Keratinocyte (primary cell): ENCODE results near the gene NR5A1. TPM values are rescaled to one million over a fixed set of nuclear protein-coding genes. Genes with fewer than 3 reads are reported as not detected.

Experiments
- DNase-seq: peaks from one replicate; pipeline ENCODE4 v3.0.0-alpha.2; 2011; ENCODE audit warnings: low read depth, missing footprints, low spot score
- FAIRE-seq: peaks from 2 replicates; lab custom pipeline; 2011; peaks lifted over from hg19 to GRCh38; lab: Jason Lieb, UNC
- H2AFZ ChIP-seq: 2 replicates; pipeline ENCODE4 v1.6.0; 2012; ENCODE audit warnings: low read length, control low read depth, inconsistent platforms; ENCODE audit not compliant: control insufficient read depth
- H3K27ac ChIP-seq: 2 replicates; pipeline ENCODE4 v1.5.1; 2011; ENCODE audit warnings: low read length; ENCODE audit not compliant: control insufficient read depth, insufficient read depth
- H3K27me3 ChIP-seq: 3 replicates; pipeline ENCODE4 v1.6.0; 2011; ENCODE audit warnings: low read length; ENCODE audit not compliant: control insufficient read depth, insufficient read depth; ENCODE audit errors: extremely low read depth
- H3K36me3 ChIP-seq, 2 experiments: 2 replicates in 1 of 2; 3 replicates in 1 of 2; pipeline ENCODE4 v1.5.1; 2011; ENCODE audit warnings: low read length in 2 of 2, mild to moderate bottlenecking in 1 of 2; ENCODE audit not compliant: control insufficient read depth in 2 of 2, insufficient read depth in 2 of 2; ENCODE audit errors: extremely low read depth in 1 of 2
- H3K4me1 ChIP-seq: 3 replicates; pipeline ENCODE4 v1.5.1; 2011; ENCODE audit warnings: low read length; ENCODE audit not compliant: control insufficient read depth, insufficient read depth; ENCODE audit errors: extremely low read depth
- H3K4me2 ChIP-seq: 3 replicates; pipeline ENCODE4 v1.6.0; 2011; ENCODE audit warnings: low read depth, low read length; ENCODE audit not compliant: control insufficient read depth, insufficient read depth; ENCODE audit errors: extremely low read depth
- H3K4me3 ChIP-seq, 3 experiments: fragments of 200-600 bp in 1 of 3; sonication (generic) in 1 of 3; 2 replicates in 2 of 3; 3 replicates in 1 of 3; pipeline ENCODE4 v1.5.1; 2011 to 2016; ENCODE audit warnings: low read length in 3 of 3, mild to moderate bottlenecking in 3 of 3, control low read depth in 2 of 3, inconsistent platforms in 1 of 3, low read depth in 1 of 3, mixed read lengths in 1 of 3, mixed run types in 1 of 3, moderate library complexity in 1 of 3; ENCODE audit not compliant: control insufficient read depth in 2 of 3, insufficient read depth in 2 of 3; ENCODE audit errors: extremely low read depth in 1 of 3
- H3K79me2 ChIP-seq: 2 replicates; pipeline ENCODE4 v1.6.0; 2012; ENCODE audit warnings: low read length; ENCODE audit not compliant: control insufficient read depth, insufficient read depth
- H3K9ac ChIP-seq: 3 replicates; pipeline ENCODE4 v1.6.0; 2011; ENCODE audit warnings: low read length; ENCODE audit not compliant: control insufficient read depth, insufficient read depth; ENCODE audit errors: extremely low read depth
- H3K9me1 ChIP-seq: 3 replicates; pipeline ENCODE4 v1.6.0; 2011; ENCODE audit warnings: low read length; ENCODE audit not compliant: control insufficient read depth, insufficient read depth; ENCODE audit errors: extremely low read depth
- H3K9me3 ChIP-seq: 2 replicates; pipeline ENCODE4 v1.5.1; 2012; ENCODE audit warnings: low read depth, low read length; ENCODE audit not compliant: control insufficient read depth
- H4K20me1 ChIP-seq: 3 replicates; pipeline ENCODE4 v1.6.0; 2011; ENCODE audit warnings: low read length; ENCODE audit not compliant: control insufficient read depth, insufficient read depth; ENCODE audit errors: extremely low read depth
- CTCF ChIP-seq, 3 experiments: IDR thresholded peaks in 1 of 3; conservative IDR thresholded peaks in 1 of 3; optimal IDR thresholded peaks in 1 of 3; 2 replicates in 2 of 3; 3 replicates in 1 of 3; pipeline versions ENCODE3 to v1.5.1; 2011; ENCODE audit warnings: low read length in 3 of 3, mild to moderate bottlenecking in 3 of 3, moderate library complexity in 2 of 3, control low read depth in 1 of 3, inconsistent platforms in 1 of 3; ENCODE audit not compliant: insufficient read depth in 2 of 3; ENCODE audit errors: extremely low read depth in 1 of 3
- EZH2 ChIP-seq: IDR thresholded peaks from one replicate; pipeline ENCODE4 v1.6.1; 2012; ENCODE audit warnings: inconsistent platforms, mild to moderate bottlenecking, low read length, moderate library complexity
- dilution Hi-C: fragments of 300-500 bp; cut with MboI; formaldehyde crosslinking; loops from one replicate; pipeline ENCODE4 v1.7.0; 2020; ENCODE audit warnings: low sequenced_read_pairs; ENCODE audit not compliant: extremely low pct_ligation_motif_present
- polyA plus RNA-seq, 5 experiments: library from polyadenylated mRNA; depleted of rRNA in 3 of 5; stranded (reverse) in 3 of 5; stranded (forward) in 1 of 5; unstranded in 1 of 5; fragments of >200 nt; gene quantifications; 1 replicate in 1 of 5; 2 replicates in 3 of 5; 3 replicates in 1 of 5; pipeline versions ENCODE4 v1.2.1 to v1.2.3, GENCODE V29; 2011 to 2012; ENCODE audit warnings: missing spikeins in 2 of 5, low read depth in 1 of 5, low replicate concordance in 1 of 5

The NR5A1 gene
- polyA plus RNA-seq, 1 donor (not counting 4 experiments of a cell fraction or from before 2014, with no cell fraction given), result not detected

GRCh38 chr9:124517600-124517999, 10.4 kb upstream of the NR5A1 start:
- no peak overlapping the region for H3K9ac ChIP-seq
- TF ChIP-seq CTCF (optimal IDR thresholded peaks at IDR 0.05 in 1 of 3, IDR thresholded peaks at IDR 0.05 in 1 of 3, conservative IDR thresholded peaks at IDR 0.05 in 1 of 3; ENCODE audit: extremely low read depth in 1 of 3, insufficient read depth in 2 of 3, low read length in 3 of 3) (no peak), EZH2 (no peak)
- FAIRE-seq, result no peak
- H3K4me2 ChIP-seq, result no peak overlapping the region
- no peak overlapping the region for H3K27ac ChIP-seq
- dilution Hi-C loops, result no loop called here
- H3K4me1 ChIP-seq, result no peaks in the 10 kb centered on the region
- H3K27me3 ChIP-seq, result no peaks in the 10 kb centered on the region
- H4K20me1 ChIP-seq, result no peaks in the 10 kb centered on the region
- no peaks in the 10 kb centered on the region for H3K79me2 ChIP-seq
- no peak overlapping the region for H2AFZ ChIP-seq
- H3K4me3 ChIP-seq, result no peak overlapping the region
- DNase-seq, result no peak
- no peaks in the 10 kb centered on the region for H3K9me1 ChIP-seq
- no peaks in the 10 kb centered on the region for H3K9me3 ChIP-seq
- H3K36me3 ChIP-seq, result no peaks in the 10 kb centered on the region

- H3K4me3 ChIP-seq, result no peak overlapping the region
- no peak for FAIRE-seq
- no peak overlapping the region for H2AFZ ChIP-seq
- no peak for TF ChIP-seq EZH2
- TF ChIP-seq CTCF (optimal IDR thresholded peaks at IDR 0.05 in 1 of 3, IDR thresholded peaks at IDR 0.05 in 1 of 3, conservative IDR thresholded peaks at IDR 0.05 in 1 of 3; ENCODE audit: extremely low read depth in 1 of 3, insufficient read depth in 2 of 3, low read length in 3 of 3), result no peak
- dilution Hi-C loops, result no loop called here
- H3K27me3 ChIP-seq, result no peaks in the 10 kb centered on the region
- H3K9ac ChIP-seq, result no peak overlapping the region
- H3K9me1 ChIP-seq, result no peaks in the 10 kb centered on the region
- H4K20me1 ChIP-seq, result no peaks in the 10 kb centered on the region
- no peak for DNase-seq
- no peak overlapping the region for H3K4me2 ChIP-seq
- no peaks in the 10 kb centered on the region for H3K9me3 ChIP-seq
- H3K4me1 ChIP-seq, result no peaks in the 10 kb centered on the region
- no peaks in the 10 kb centered on the region for H3K79me2 ChIP-seq
- no peak overlapping the region for H3K27ac ChIP-seq
- no peaks in the 10 kb centered on the region for H3K36me3 ChIP-seq
These were observed 7.7 kb upstream of the NR5A1 start for GRCh38 chr9:124514874-124515273.
